GM21423 (cell line): ENCODE measurements around the gene SLAMF9.
A peak's percentile ranks its signal among the peaks of the same experiment; 100 is the strongest.

Source experiments
- ATAC-seq: cut with Tn5 transposase; IDR thresholded peaks from one replicate; pipeline ENCODE4 v1.9.1; 2021; ENCODE audit warnings: mild to moderate bottlenecking, moderate library complexity; ENCODE audit not compliant: unreplicated experiment

The SLAMF9 gene

GRCh38 chr1:159946242-159947187 is 7.5 kb downstream of the SLAMF9 start:
- no peak for ATAC-seq

- ATAC-seq: peak; percentile 62
These were observed 8.4 kb downstream of the SLAMF9 start, which contains the start of gene IGSF9 for GRCh38 chr1:159945483-159946241. TSS of gene IGSF9 (minus strand) at chr1:159945613. CDS start at chr1:159943454, 2,159 bp downstream.

- no peak for ATAC-seq
These were observed 9.2 kb downstream of the SLAMF9 start for GRCh38 chr1:159944623-159945455.

GRCh38 chr1:159943908-159944622 is 10.0 kb downstream of the SLAMF9 start:
- no peak for ATAC-seq

- ATAC-seq: no peak
These were observed 10.8 kb downstream of the SLAMF9 start for GRCh38 chr1:159943278-159943640.

GRCh38 chr1:159942632-159943277 is 11.3 kb downstream of the SLAMF9 start:
- no peak for ATAC-seq

- no peak for ATAC-seq
These were observed 12.2 kb downstream of the SLAMF9 start for GRCh38 chr1:159941591-159942560.

GRCh38 chr1:159941141-159941540 is 12.9 kb downstream of the SLAMF9 start:
- ATAC-seq: no peak

GRCh38 chr1:159940006-159940620 is 13.9 kb downstream of the SLAMF9 start:
- ATAC-seq: no peak

GRCh38 chr1:159939678-159940002 is 14.4 kb downstream of the SLAMF9 start:
- no peak for ATAC-seq

GRCh38 chr1:159938905-159939677 is 14.9 kb downstream of the SLAMF9 start:
- ATAC-seq: no peak

- no peak for ATAC-seq
These were observed 15.7 kb downstream of the SLAMF9 start for GRCh38 chr1:159938211-159938852.

GRCh38 chr1:159937054-159937750 is 16.8 kb downstream of the SLAMF9 start:
- ATAC-seq: no peak

GRCh38 chr1:159936273-159936904 is 17.6 kb downstream of the SLAMF9 start:
- no peak for ATAC-seq

GRCh38 chr1:159935719-159936272 is 18.2 kb downstream of the SLAMF9 start:
- ATAC-seq: no peak

- no peak for ATAC-seq
These were observed 18.7 kb downstream of the SLAMF9 start for GRCh38 chr1:159935305-159935704.
